Measurements from ENCODE around the gene ATG4D.

The ATG4D gene

DNA sequence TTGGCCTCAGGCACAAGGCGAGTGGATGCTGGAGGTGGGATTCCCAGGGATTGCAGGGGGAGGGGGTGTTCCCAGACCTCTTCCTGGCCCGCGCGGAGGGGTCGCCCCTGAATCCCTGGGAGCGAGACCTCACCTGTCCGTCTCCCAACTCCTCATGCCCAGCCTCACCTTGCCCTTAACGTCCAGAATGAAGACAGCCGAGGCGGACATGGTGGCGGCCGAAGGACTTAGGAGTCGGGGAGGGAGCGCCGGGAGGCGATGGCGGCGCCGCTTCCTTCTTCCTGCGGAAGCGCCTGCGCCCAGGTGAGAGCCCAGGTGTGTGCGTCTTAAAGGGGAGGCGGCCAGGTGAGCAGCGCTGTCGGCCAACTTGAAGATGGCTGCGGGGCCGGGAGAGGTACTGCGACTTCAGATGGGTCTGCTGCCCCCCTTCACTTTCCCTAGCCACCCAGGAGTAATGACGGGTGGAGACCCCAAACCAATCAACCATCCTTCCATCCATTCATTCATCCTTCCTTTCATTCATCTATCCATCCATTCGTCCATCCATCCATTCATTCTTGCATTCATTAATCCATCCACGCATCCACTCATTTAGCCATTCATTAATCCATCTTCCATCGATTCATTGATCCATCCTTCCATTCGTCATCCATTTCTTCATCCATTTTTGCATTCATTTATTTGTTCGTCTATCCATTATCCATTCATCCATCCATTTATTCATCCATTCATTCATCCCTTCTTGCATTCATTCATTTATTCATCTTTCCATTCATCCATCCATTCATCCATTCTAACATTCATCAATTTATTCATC, 43.5 kb downstream of the ATG4D start, which contains the start of gene AP1M2:
Gene AP1M2, minus strand, starts transcription at position 291 of the 817 bp plus-strand sequence. Its CDS starts 81 bp downstream, at position 210.
- Histone ChIP-seq H3K4me3 (ENCODE audit: low read length) (peak within 1 kb of the TSS; percentile 76), H3K4me1 (ENCODE audit: insufficient read depth, low read length) (no peaks in the 10 kb centered on the region), H3K36me3 (ENCODE audit: insufficient read depth, low read depth, low read length) (peaks cover 12% of the 10 kb centered on the region), H3K27ac (ENCODE audit: low read length) (no peak within 1 kb of the TSS), H3K9me3 (ENCODE audit: insufficient read depth, low read depth, low read length) (no peaks in the 10 kb centered on the region), H3K27me3 (ENCODE audit: insufficient read depth, low read length) (peaks cover 13% of the 10 kb centered on the region), H3K9ac (ENCODE audit: low read depth, low read length) (peak within 1 kb of the TSS; percentile 63; the same call in 1 of the 2 replicates)

DNA sequence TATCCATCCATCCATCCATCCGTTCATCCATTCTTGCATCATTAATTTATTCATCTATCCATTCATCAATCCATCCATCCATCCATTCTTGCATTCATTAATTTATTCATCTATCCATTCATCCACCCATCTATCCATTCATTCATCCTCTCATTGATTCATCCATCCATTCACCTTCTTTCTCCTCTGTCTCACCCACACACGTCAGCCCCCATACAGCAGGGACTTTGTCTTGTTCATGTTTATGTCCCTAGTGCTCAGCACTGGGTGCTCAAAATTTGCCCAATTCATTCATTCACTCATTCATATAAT, 44.1 kb downstream of the ATG4D start:
- Histone ChIP-seq H3K27ac (ENCODE audit: low read length) (no peak overlapping the region), H3K9me3 (ENCODE audit: insufficient read depth, low read depth, low read length) (no peaks in the 10 kb centered on the region), H3K4me3 (ENCODE audit: low read length) (peak overlapping the region; percentile 76; the same call in 1 of the 2 replicates), H3K4me1 (ENCODE audit: insufficient read depth, low read length) (no peaks in the 10 kb centered on the region), H3K27me3 (ENCODE audit: insufficient read depth, low read length) (peaks cover 13% of the 10 kb centered on the region), H3K9ac (ENCODE audit: low read depth, low read length) (no peak overlapping the region), H3K36me3 (ENCODE audit: insufficient read depth, low read depth, low read length) (peaks cover 12% of the 10 kb centered on the region)

- H3K4me1 ChIP-seq (ENCODE audit: insufficient read depth, low read length): no peaks in the 10 kb centered on the region
- H3K9me3 ChIP-seq (ENCODE audit: insufficient read depth, low read depth, low read length): no peaks in the 10 kb centered on the region
- no peaks in the 10 kb centered on the region; the same call in 1 of the 2 replicates for H3K27me3 ChIP-seq (ENCODE audit: insufficient read depth, low read length)
- H3K36me3 ChIP-seq (ENCODE audit: insufficient read depth, low read depth, low read length): no peaks in the 10 kb centered on the region
- no peak overlapping the region for H3K27ac ChIP-seq (ENCODE audit: low read length)
- H3K4me3 ChIP-seq (ENCODE audit: low read length): no peak overlapping the region
- H3K9ac ChIP-seq (ENCODE audit: low read depth, low read length): no peak overlapping the region
These were observed 49.4 kb downstream of the ATG4D start for GRCh38 chr19:10593148-10593547.

DNA sequence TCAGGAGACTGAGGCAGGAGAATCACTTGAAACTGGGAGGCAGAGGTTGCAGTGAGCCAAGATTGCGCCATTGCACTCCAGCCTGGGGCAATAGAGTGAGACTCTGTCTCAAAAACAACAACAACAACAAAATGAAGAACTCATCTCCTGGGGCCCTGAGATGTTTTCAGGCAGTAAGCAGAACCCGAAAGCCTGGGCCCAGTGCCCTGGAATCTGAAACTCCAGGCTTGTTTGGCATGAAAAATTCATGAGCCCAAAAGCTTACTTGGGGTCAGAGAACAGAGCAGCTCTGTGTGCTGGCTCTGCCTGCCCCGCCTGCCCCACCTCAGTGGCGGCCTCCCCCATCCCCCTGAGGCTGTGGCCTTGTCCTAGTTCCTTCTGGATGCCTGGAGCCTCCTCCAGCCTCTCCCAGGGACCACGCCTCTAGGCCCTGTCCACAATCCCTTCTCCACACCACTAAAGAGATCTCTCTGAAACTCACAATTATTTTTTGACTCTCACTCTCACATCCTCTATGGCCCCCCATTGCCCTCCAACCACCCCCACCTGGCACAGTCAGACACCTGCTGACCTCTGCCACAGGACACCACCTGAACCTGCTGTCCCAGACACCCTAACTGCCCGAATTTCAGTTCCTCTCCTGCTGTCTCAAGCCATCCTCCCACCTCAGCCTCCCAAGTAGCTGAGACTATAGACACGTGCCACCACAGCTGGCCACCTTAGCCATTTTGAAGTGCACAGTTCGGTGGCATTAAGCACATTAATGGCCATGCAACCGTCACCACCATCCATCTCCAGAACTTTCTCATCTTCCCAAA, 50.3 kb downstream of the ATG4D start:
- Histone ChIP-seq H3K9ac (ENCODE audit: low read depth, low read length) (no peak overlapping the region), H3K4me3 (ENCODE audit: low read length) (no peak overlapping the region), H3K4me1 (ENCODE audit: insufficient read depth, low read length) (no peaks in the 10 kb centered on the region), H3K27me3 (ENCODE audit: insufficient read depth, low read length) (no peaks in the 10 kb centered on the region; the same call in 1 of the 2 replicates), H3K36me3 (ENCODE audit: insufficient read depth, low read depth, low read length) (no peaks in the 10 kb centered on the region), H3K27ac (ENCODE audit: low read length) (no peak overlapping the region), H3K9me3 (ENCODE audit: insufficient read depth, low read depth, low read length) (no peaks in the 10 kb centered on the region)

DNA sequence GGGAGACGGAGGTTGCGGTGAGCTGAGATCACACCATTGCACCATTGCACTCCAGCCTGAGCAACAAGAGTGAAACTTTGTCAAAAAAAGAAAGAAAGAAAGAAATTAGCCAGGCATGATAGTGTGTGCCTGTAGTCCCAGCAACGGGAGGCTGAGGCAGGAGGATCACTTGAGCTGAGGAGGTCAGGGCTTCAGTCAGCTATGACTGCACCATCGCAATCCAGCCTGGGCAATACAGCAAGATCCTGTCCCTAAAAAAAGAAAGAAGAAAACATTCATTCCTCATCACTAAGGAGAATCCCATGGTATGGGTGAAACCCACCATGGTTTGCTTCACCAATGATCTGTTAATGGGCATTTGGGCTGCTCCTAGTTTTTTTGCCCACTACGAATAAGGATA, 56.4 kb downstream of the ATG4D start:
- no peaks in the 10 kb centered on the region for H3K9me3 ChIP-seq (ENCODE audit: insufficient read depth, low read depth, low read length)
- no peaks in the 10 kb centered on the region for H3K36me3 ChIP-seq (ENCODE audit: insufficient read depth, low read depth, low read length)
- H3K27ac ChIP-seq (ENCODE audit: low read length): no peak overlapping the region
- H3K4me1 ChIP-seq (ENCODE audit: insufficient read depth, low read length): peaks cover 9% of the 10 kb centered on the region; the same call in 1 of the 2 replicates
- H3K4me3 ChIP-seq (ENCODE audit: low read length): no peak overlapping the region
- no peaks in the 10 kb centered on the region for H3K27me3 ChIP-seq (ENCODE audit: insufficient read depth, low read length)
- no peak overlapping the region for H3K9ac ChIP-seq (ENCODE audit: low read depth, low read length)

GRCh38 chr19:10601999-10602329, 58.3 kb downstream of the ATG4D start:
- no peaks in the 10 kb centered on the region for H3K36me3 ChIP-seq (ENCODE audit: insufficient read depth, low read depth, low read length)
- no peaks in the 10 kb centered on the region for H3K27me3 ChIP-seq (ENCODE audit: insufficient read depth, low read length)
- no peak overlapping the region for H3K9ac ChIP-seq (ENCODE audit: low read depth, low read length)
- peaks cover 9% of the 10 kb centered on the region; the same call in 1 of the 2 replicates for H3K4me1 ChIP-seq (ENCODE audit: insufficient read depth, low read length)
- H3K27ac ChIP-seq (ENCODE audit: low read length): no peak overlapping the region
- H3K9me3 ChIP-seq (ENCODE audit: insufficient read depth, low read depth, low read length): no peaks in the 10 kb centered on the region
- H3K4me3 ChIP-seq (ENCODE audit: low read length): no peak overlapping the region

- no peaks in the 10 kb centered on the region for H3K9me3 ChIP-seq (ENCODE audit: insufficient read depth, low read depth, low read length)
- peaks cover 9% of the 10 kb centered on the region; the same call in 1 of the 2 replicates for H3K4me1 ChIP-seq (ENCODE audit: insufficient read depth, low read length)
- H3K4me3 ChIP-seq (ENCODE audit: low read length): peak overlapping the region; percentile 79
- no peaks in the 10 kb centered on the region for H3K36me3 ChIP-seq (ENCODE audit: insufficient read depth, low read depth, low read length)
- peak overlapping the region; percentile 75 for H3K9ac ChIP-seq (ENCODE audit: low read depth, low read length)
- peak overlapping the region; percentile 31 for H3K27ac ChIP-seq (ENCODE audit: low read length)
- H3K27me3 ChIP-seq (ENCODE audit: insufficient read depth, low read length): no peaks in the 10 kb centered on the region
These were observed 58.8 kb downstream of the ATG4D start for GRCh38 chr19:10602330-10603083.

Data from iPS-20b (cell line).